ENCODE results near the gene SMG9.
"Not testable (repeated sequence)": the region's sequence is repeated elsewhere in the genome, so short reads cannot be mapped to it uniquely, and the experiment has no call there.

Gene SMG9

DNA sequence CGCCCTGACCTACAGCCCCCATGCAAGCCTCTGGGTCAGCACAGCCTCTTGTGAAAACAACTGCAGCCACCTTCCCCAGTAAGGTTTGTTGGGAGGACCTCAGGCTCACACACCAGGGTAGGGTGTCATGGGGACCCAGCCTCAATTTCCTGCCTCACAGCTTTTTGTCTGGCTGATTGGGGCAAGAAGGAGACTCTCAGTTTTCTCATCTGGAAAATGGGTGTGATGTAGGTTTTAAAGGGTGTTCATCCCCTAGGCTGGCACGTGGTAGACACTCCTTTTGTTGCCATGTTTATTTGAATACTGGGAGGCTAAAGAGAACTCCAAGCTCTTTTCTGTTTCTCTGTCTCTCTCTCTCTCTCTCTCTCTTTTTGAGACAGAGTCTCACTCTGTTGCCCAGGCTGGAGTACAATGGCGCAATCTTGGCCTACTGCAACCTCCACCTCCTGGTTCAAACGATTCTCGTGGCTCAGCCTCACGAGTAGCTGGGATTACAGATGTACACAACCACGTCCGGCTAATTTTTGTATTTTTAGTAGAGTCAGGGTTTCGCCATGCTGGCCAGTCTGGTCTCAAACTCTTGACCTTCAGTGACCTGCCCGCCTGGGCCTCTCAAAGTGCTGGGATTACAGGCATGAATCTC, 66.6 kb downstream of the SMG9 start:
- DNase-seq, result no peak

DNA sequence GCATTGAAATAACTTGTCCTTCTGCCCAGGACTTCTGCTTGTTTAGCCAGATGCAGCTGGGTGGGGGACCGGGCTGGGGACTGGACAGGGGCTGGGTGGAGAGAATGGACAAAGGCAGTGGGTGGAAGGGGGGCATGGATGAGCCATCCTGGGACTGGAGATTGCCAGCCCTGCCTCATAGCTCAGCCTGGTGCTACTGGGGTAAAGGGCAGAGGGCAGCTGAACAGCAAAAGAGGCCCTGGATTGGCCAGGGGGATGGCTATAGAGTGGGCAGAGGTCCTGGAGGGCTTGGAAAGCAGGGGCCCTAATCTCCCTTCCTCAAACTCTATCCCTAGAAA, 67.1 kb downstream of the SMG9 start:
- DNase-seq, result no peak

DNA sequence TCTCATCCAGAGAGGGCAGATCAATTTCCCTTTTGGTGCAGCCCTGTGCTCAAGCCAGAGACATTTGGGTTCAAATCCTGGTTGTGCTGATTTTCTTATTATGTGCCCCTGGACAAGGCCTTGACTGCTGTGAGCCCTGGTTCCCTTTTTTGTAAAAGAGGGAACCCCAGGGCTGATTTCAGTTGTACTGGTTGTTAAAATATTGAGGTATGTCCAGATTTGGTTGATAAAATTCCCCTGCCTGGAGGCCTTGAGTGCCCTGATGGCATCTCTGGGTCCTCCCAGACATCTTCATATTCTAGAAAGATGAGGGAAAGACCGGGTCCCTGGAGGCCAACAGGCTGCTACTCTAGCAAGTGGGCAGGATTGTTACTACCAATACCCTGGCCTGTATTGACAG, 70.4 kb downstream of the SMG9 start:
- no peak for DNase-seq

DNA sequence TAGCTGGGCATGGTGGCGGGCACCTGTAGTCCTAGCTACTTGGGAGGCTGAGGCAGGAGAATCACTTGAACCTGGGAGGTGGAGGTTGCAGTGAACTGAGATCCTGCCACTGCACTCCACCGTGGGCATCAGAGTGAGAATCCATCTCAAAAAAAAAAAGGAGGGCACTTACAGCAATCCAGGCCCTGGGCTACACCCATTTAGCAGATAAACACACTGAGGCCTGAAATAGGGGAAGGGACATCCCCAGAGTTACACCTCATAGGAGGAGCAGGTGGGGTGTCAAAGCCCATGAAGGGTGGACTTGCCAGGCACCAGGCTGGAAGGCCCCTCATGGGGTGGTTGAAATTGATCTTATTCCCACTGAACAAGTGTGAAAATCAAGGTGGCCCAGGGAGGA, 70.9 kb downstream of the SMG9 start:
- DNase-seq, result no peak

DNA sequence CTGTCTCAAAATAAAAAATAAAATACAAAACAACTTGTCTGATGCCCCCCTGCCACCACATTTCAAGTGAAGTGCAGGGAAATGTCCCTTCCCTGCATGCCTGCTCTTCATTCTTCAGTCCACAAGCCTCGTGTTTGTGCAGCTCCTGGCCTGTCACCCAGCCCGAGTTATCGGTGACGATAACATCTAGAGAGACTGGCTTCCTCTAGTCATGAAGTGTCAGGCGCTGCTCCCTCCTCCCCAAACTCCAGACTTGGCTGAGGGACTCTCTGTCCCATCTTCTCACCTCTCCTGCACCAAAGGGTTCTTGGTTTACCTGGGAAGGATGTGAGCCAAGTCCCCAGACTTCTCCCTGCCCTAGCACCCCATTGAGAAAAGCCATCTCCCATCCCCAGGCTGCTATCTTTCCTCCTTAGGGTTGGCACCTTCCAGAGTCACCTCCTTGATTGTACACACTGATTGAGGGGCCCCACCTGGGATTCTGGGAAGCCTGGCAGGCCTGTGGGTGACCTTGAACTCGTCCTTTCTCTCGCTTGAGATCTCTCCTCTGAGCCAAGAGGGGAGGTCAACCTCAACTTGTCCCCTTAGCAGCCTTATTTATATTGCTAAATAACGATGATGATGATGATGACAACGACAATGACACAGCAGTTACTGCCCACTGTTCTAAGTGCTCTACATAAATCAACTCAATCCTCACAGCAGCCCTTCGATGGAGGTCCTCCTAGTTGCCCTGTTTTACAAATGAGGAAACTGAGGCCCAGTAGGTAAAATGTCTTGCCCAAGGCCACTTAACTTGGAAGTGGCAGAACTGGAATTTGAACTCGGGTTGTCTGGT, 71.7 kb downstream of the SMG9 start:
- no peak for DNase-seq

DNA sequence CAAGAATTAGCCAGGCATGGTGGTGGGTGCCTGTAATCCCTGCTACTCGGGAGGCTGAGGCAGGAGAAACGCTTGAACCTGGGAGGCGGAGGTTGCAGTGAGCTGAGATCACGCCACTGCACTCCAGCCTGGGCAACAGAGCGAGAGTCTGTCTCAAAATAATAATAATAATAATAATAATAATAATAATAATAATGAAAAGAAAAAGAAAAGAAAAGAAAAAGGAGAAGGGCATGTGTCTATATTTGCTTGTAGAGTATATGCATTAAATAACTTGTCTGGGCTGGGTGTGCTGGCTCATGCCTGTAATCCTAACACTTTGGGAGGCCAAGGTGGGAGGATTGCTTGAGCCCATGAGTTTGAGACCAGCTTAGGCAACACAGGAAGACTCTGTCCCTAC, 72.5 kb downstream of the SMG9 start:
- not testable (repeated sequence) for DNase-seq

DNA sequence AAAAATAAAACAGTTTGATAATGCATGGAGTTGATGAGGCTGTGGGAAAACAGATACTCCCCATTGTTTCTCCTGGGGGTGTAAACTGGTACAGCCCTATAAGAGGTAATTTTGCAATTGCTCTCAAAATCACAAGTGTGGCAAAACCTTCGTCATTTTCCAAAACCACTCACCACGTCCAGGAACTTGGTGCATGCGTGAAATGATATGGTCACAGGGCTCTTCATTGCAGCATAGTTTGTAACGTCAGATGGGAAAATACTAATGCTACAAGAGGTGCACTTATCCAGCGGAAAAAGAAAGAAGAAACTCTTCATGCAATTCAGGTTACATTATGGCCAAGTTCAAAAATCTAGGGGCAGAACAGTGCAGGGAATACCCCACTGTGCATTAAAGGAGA, 72.9 kb downstream of the SMG9 start:
- DNase-seq, result no peak

DNA sequence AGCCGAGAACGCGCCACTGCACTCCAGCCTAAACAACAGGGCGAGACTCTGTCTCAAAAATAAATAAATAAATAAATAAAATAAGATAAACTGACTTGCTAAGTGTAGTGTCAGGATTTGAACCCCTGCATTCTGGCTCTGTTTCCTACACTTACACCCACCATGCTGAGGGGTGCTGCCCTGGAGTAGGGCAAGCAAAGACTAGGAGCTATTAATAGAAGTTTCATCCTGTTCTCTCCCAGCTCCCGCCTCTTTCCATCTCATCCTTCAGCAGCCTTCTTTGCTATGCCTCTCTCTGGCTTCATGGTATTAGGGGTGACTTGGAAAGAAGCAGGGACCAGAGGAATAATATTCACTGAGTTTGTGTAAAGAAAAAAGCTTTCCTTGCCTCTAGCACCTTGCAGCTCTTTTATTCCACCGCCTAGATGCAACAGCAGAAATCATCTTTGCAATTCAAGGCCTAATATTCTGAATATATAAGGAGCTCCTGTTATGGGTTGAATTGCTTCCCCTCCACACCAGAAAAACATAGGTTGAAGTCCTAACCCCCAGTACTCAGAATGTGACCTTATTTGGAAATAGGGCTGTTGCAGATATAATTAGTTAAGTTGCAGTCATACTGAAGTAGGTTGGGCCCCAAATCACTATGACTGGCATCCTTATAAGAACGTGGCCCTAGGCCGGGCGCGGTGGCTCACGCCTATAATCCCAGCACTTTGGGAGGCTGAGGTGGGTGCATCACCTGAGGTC, 76.1 kb downstream of the SMG9 start:
- no peak for DNase-seq

Measured in stimulated activated CD4-positive, alpha-beta T cell treated with anti-CD3 and anti-CD28 coated beads, Interleukin-12 subunit alpha, Interleukin-12 subunit beta, amount 100 ng/mL, for 4 hours (primary cell).